Measurements from ENCODE around the gene TMOD4.
A peak's percentile ranks its signal among the peaks of the same experiment; 100 is the strongest.

Gene TMOD4

DNA sequence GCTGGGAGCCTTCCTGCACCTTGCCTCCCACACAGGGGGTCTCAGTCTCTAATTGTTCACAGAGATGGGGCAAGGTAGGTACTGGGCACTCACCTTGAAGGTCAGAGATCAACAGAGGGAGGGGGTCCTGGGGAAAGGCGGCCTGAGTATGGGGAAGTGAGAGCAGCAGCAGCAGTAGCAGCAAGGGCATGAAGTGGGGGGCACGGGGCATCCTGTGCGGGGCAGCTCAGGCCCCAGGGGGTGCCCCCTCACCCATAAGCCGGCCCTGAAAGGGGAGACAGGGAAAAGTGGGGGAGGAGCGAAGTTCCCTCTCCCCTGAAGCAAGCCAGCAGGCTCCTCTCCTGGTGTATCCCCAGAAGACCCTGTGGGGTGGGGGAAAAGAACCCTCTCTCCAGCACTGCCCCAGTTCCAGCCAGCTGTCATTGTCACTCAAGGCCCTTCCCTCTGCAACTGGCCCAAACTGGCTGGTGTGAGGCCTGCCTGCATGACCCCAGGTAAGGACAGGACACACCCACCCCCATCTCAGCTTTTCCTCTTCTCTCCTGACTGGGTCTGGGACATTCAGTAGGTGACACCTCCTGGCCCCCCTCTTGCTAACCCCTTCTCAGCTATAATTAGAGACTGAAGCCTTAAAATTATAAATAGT lies 33.2 kb downstream of the TMOD4 start:
- DNase-seq (ENCODE audit: low read depth): no peak

DNA sequence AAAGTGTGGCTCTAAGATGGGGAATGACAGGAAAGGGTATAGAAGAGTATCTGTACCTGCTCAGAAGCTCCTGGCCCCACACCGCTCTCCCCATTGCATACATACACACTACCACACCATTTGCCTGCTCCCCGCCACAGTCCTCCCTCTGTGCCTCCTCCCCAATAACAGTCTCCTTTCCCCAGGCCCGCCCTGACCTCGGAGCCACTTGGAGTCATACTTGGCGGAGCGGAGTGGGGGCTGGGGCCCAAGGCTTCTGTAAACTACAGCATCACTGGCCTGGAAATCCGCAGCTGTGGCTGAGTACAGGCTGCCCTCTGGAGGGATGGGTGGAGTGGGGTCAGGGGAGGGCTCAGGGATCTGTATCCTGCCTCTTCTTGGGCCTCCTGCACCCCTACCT lies 38.0 kb downstream of the TMOD4 start:
- no peak for DNase-seq (ENCODE audit: low read depth)

DNA sequence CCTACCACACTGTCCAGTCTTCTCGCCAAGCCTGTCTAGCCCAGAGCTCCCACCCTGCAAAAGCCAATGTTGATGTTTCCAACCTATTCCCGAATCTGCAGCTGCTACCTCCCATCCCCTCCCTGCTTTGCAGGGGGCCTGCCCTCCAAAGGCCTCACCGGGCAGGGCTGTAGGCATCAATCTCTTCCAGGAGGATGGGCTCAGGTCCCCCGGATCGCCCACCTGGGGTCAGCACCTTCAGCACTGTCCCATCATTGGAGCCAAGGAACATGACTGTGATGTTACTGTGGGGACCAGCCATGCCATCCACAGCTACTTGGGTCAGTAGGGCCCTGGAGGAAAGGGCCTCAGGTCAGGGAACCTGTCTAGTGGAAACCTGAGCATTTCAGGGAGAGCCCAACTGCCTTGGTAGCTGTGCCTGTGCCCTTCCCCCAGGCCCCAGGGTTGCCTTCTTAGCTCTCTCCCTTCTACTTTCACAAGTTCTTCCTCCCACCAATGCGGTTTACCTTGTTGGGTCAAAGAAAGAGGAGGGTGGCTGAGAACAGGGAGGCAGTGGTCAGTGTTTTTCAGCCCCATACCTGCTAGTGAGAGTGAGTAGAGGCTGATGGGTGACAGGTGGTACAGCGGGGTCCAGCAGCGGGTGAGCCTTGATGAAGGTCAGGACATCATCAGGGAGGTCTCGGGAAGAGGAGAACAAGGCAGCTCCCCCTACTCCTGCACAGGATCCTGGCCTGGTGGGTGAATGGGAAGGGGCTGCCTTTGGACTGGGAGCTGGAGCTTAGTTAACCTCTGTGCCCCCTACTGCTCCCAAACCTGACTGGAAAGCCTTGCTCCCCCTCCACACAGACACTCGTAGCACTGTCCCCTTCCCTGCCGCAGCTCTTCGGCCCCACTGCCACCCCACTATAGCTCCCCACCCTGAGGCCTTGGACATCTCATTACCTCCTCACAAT lies 40.1 kb downstream of the TMOD4 start:
- DNase-seq (ENCODE audit: low read depth): no peak

DNA sequence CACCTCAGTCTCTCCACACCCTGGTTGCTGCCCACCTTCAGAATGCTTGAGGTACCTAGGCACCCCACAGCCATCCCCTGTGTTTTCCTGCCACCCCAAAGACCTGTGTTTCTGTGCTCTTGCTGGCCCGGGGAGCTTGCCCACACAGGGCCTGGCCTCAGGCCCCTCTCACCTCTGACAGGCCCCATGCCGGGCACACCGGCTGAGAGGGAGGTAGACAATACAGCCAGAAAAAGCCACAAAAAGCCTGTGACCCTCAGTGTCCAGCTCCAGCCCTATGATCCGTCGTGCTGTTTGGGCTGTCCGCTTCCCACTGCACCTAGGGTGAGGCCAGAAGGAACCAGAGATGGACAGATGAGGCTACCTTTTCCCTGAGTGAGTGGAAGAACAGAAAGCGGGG lies 40.8 kb downstream of the TMOD4 start:
- DNase-seq (ENCODE audit: low read depth): no peak

DNA sequence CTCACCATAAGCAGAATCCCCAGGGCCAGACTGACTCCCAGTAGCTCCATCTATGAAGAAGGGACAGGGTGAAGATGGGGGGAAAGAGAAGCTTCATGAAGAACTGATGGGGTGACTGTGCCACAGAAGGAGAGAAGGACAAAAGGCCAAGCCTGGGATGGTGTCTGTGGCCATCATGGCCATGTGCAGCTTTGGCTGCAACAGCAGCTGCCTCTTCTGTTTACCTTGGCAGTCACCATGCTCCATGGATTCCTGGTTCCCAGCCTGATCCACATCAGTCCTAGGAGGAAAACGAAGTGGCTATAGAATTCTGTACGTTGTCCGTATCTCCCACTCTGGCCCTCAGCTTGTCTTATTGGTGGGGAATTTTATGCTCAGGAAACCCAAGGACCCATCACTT lies 41.4 kb downstream of the TMOD4 start:
- DNase-seq (ENCODE audit: low read depth): no peak

DNA sequence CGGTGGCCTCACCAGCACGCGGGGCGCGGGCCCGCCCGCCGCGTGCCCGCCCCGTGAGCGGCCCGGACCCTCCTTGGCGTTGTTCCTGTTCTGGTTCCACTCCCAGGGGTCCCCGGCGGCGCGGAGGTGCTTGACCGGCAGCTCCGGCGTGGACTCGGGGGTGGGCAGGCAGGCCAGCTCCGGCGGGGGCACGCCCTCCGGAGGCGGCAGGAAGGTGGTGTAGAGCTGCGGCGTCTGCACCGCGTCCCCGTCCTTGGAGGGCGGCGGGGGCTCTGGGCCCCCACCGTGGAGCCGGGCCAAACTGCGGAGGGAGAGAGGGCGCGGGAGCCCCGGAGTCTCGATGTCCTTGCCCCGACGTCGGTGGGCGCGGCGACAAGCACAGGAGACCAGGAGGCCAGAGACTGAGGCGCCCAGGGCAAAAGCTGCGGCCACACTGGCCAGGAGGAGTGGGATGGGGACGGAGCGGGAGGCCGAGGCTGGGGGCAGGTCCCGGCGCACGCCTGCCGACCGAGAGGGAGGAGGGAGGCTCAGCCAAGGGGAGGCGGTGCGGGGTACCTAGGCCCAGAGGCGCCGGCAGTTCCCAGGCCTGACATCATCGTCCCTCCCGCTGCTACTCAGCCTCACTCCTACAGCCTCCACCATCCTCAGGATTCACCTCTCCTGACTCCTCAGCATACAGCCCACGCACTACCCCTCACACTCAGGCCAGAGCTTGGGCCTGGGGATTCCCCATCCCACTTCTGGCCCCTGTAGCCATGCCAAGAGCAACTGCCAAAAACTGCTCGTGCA lies 42.6 kb downstream of the TMOD4 start:
- no peak for DNase-seq (ENCODE audit: low read depth)

DNA sequence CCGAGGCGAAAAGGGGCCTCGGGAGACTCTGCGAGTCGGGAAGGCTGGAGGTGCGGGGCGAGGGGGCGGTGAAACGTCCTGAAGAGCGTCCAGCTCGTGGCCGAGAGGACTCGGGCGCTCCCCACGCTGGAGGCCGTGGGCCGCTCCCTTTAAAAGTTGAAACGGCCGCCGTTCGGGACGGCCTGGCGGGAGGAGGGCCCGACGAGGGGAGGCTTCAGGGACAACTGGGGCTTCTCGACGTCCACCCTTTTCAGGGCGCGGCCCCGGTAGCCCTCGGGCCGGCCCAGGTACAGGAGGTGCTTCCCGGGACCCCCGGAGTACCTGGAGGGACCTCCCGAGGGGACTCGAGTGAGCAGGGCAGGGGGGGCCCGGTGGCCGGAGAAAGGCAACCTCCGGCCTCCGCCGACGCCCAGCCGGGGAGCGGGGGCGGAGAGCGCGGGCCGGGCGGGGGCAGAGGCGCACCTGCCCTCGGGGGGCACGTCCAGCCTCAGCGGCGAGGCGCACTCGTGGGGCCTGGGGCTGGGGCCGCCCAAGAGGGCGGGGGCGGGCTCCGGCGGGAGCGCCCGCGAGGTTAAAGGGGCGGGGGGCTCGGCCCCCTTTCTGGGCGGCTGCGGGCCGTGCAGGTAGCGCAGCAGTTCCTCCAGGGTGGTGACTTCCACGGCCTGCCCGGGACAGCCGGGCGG lies 43.3 kb downstream of the TMOD4 start:
- no peak for DNase-seq (ENCODE audit: low read depth)

DNA sequence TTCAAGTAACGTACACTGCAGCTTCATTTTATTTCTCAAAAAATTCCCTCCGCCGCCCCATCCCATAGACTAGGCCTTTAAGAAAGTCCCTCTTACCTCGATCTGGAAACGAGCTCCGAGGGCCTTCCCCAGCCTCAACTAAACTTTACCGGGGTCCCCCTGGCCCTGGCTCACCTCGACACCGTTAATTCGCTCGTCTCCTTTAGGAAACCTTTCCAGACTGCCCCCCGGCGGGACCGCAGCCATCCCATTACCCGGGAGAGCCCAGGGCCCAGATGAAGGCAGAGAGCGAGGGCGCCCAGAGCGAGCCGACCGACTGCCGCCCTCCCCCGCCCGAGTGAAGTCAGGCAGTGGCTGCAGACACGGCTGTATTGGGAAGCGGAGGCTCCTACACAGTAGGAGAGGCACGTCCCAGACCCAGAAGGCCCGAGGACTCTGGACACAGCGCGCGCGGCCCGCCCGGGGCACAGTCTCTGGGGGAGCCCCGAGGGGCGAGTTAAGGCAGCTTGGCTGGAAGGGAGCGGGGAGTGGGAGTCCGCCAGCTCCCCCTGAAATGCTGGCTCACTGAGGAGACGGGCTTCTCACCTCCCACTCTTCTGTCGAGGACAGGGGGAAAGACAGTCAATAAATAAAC lies 44.0 kb downstream of the TMOD4 start:
- no peak for DNase-seq (ENCODE audit: low read depth)

DNA sequence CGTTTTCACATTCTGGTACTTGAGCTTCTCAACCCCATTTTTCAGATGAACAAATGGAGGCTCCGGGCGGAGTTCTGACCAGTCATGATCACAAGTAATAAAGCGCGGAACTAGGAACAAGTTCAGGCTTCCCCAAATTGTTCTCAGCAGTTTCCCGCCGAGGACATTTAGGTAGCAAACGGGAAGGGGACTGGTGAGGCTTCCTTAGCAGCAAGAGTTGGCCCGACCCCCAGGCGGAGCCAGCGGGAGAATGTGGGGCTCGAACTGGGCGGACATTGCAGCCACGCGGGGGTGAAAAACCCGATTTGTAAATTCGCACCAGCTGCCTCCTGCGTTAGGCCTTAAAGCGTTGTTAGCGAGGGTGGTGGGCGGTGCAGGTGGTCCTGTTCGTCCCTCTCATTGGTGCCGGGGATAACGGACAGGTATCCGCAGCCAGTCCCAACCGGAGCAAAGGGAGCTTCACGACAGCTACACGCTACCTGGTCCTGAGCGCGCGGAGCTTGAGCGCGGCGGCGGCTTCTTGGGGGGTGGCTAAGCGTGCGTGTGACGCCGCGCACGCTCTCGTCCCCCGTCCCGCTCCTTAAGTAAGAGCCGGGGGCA lies 44.7 kb downstream of the TMOD4 start:
- DNase-seq (ENCODE audit: low read depth): peak; percentile 36

DNA sequence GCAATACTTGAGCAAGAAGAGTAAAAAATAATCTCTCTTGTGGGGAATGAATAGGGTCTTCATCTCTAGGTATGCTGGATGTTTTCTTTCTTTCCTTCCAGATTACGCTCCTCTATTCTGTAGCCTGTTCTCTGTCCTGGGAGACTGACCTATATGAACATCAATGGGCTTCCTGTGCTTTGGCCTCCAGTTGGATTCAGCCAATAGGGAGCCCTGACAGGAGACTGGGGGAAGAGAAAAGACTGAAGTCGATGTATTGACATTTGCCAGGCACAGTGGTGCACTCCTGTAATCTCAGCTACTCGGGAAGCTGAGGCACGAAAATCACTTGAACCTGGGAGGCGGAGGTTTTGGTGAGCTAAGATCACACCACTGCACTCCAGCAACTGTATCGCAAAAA lies 47.0 kb downstream of the TMOD4 start:
- no peak for DNase-seq (ENCODE audit: low read depth)

DNA sequence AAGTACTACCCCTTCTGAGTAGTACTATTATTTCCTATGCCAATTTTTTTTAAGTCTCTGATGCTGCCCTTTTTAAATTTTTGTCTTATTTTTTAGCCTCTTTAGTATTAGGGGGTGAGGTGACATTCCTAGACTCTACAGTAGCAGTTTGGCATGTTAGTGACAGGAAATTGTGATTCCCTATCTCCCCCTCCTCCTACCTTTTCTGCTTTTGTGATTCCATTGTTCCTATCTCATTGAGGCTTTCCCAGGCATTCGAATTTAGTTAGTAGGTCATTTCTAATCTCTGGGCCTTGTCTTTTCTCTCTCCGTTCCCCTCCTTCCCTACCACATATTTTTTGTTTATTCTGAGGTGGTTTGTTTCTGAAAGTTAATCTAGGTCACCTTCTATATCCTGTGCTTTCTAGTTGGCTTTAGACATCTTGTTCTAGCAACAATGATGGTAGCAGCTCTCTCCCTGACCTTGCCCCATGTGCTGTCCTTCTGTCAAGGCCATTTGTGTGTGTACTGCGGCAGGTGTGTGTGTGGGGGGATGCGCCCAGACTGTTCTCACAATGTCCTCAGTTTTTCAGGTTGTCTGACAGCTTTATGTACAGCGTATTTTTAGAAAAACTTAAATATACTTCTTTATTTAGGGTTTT lies 50.9 kb downstream of the TMOD4 start:
- DNase-seq (ENCODE audit: low read depth): no peak

Data from T-helper 22 cell (primary cell).